Measurements from ENCODE around the gene KDM2B.
A peak's percentile ranks its signal among the peaks of the same experiment; 100 is the strongest.
"Not testable (repeated sequence)": the region's sequence is repeated elsewhere in the genome, so short reads cannot be mapped to it uniquely, and the experiment has no call there.

KDM2B gene

GRCh38 chr12:121590476-121591143 lies 9.8 kb upstream of the KDM2B start:
- H3K27me3 ChIP-seq: no peaks in the 10 kb centered on the region
- peak overlapping the region; percentile 59 for H3K4me3 ChIP-seq
- peaks cover 9% of the 10 kb centered on the region; the same call in 1 of the 2 replicates for H3K36me3 ChIP-seq
- peaks cover 68% of the 10 kb centered on the region for H3K4me1 ChIP-seq
- H3K9me3 ChIP-seq: no peaks in the 10 kb centered on the region
- H3K4me2 ChIP-seq: peak overlapping the region; percentile 96
- H3K27ac ChIP-seq: peak overlapping the region; percentile 88
- TF ChIP-seq Cebpa-rat (IDR thresholded peaks at IDR 0.05): no peak
- no peaks in the 10 kb centered on the region for H4K20me1 ChIP-seq
- peak overlapping the region; percentile 80 for H3K9ac ChIP-seq

- H3K36me3 ChIP-seq, H3K27me3 ChIP-seq, H3K9me3 ChIP-seq, H3K27ac ChIP-seq, H3K4me3 ChIP-seq, H3K4me2 ChIP-seq, H4K20me1 ChIP-seq, H3K9ac ChIP-seq: not testable (repeated sequence)
- peaks cover 74% of the 10 kb centered on the region for H3K4me1 ChIP-seq
Observed at GRCh38 chr12:121584885-121585284, 4.1 kb upstream of the KDM2B start.

GRCh38 chr12:121583334-121583661 lies 2.5 kb upstream of the KDM2B start:
- Histone ChIP-seq H3K4me2 (peak overlapping the region; percentile 91), H3K4me1 (peaks cover 65% of the 10 kb centered on the region)
- H3K36me3 ChIP-seq, H3K9ac ChIP-seq, H3K4me3 ChIP-seq, H4K20me1 ChIP-seq, H3K27me3 ChIP-seq, H3K9me3 ChIP-seq, H3K27ac ChIP-seq: not testable (repeated sequence)

- no peaks in the 10 kb centered on the region for H3K36me3 ChIP-seq
- H3K9ac ChIP-seq: peak overlapping the region; percentile 90; the same call in 1 of the 2 replicates
- no peaks in the 10 kb centered on the region for H4K20me1 ChIP-seq
- H3K4me2 ChIP-seq: peak overlapping the region; percentile 91
- H3K4me1 ChIP-seq: peaks cover 67% of the 10 kb centered on the region
- no peaks in the 10 kb centered on the region for H3K9me3 ChIP-seq
- no peaks in the 10 kb centered on the region for H3K27me3 ChIP-seq
- peak overlapping the region; percentile 78; the same call in 1 of the 2 replicates for H3K4me3 ChIP-seq
- no peak for TF ChIP-seq Cebpa-rat (IDR thresholded peaks at IDR 0.05)
- no peak overlapping the region; the same call in 1 of the 2 replicates for H3K27ac ChIP-seq
Observed at GRCh38 chr12:121582583-121583333, 1.9 kb upstream of the KDM2B start.

GRCh38 chr12:121581686-121582429 lies 1.0 kb upstream of the KDM2B start:
- Histone ChIP-seq H3K27me3 (no peaks in the 10 kb centered on the region), H3K27ac (0 out of 2 replicates have a peak overlapping the region, but pooled peaks have one; percentile 64), H4K20me1 (no peaks in the 10 kb centered on the region), H3K9ac (peak overlapping the region; percentile 90), H3K4me3 (peak overlapping the region; percentile 78), H3K36me3 (no peaks in the 10 kb centered on the region), H3K4me1 (peaks cover 71% of the 10 kb centered on the region), H3K4me2 (peak overlapping the region; percentile 91), H3K9me3 (no peaks in the 10 kb centered on the region)
- TF ChIP-seq Cebpa-rat (IDR thresholded peaks at IDR 0.05): no peak

GRCh38 chr12:121579981-121580868 lies 598 bp downstream of the KDM2B start:
- peaks cover 10% of the 10 kb centered on the region for H3K36me3 ChIP-seq
- peak overlapping the region; percentile 91 for H3K4me2 ChIP-seq
- peak overlapping the region; percentile 78 for H3K4me3 ChIP-seq
- no peaks in the 10 kb centered on the region for H3K9me3 ChIP-seq
- peak overlapping the region; percentile 90 for H3K9ac ChIP-seq
- no peaks in the 10 kb centered on the region for H3K27me3 ChIP-seq
- no peaks in the 10 kb centered on the region for H4K20me1 ChIP-seq
- TF ChIP-seq Cebpa-rat (IDR thresholded peaks at IDR 0.05): no peak
- H3K4me1 ChIP-seq: peaks cover 70% of the 10 kb centered on the region
- peak overlapping the region; percentile 90 for H3K27ac ChIP-seq

- Histone ChIP-seq H3K27ac (peak overlapping the region; percentile 90), H3K9ac (peak overlapping the region; percentile 90), H3K4me3 (peak overlapping the region; percentile 78), H3K36me3 (peaks cover 19% of the 10 kb centered on the region), H3K27me3 (no peaks in the 10 kb centered on the region), H3K4me2 (peak overlapping the region; percentile 91), H3K9me3 (no peaks in the 10 kb centered on the region), H4K20me1 (no peaks in the 10 kb centered on the region), H3K4me1 (peaks cover 79% of the 10 kb centered on the region)
- TF ChIP-seq Cebpa-rat (IDR thresholded peaks at IDR 0.05): no peak
Observed at GRCh38 chr12:121579190-121579791, 1.5 kb downstream of the KDM2B start.

- Histone ChIP-seq H3K4me3 (peak overlapping the region; percentile 78), H3K36me3 (peaks cover 27% of the 10 kb centered on the region), H3K9ac (peak overlapping the region; percentile 90), H4K20me1 (no peaks in the 10 kb centered on the region), H3K27ac (peak overlapping the region; percentile 90), H3K27me3 (no peaks in the 10 kb centered on the region), H3K9me3 (no peaks in the 10 kb centered on the region), H3K4me2 (peak overlapping the region; percentile 91), H3K4me1 (peaks cover 80% of the 10 kb centered on the region)
- no peak for TF ChIP-seq Cebpa-rat (IDR thresholded peaks at IDR 0.05)
Observed at GRCh38 chr12:121578230-121579189, 2.3 kb downstream of the KDM2B start.

Data from BLaER1 (cell line).